Rectal smooth muscle tissue (tissue), 1 donor: ENCODE results near the gene GZMB.
"Not testable (repeated sequence)": the region's sequence is repeated elsewhere in the genome, so short reads cannot be mapped to it uniquely, and the experiment has no call there.

Source experiments
- H3K27ac ChIP-seq: one replicate; pipeline ENCODE4 v1.7.0; 2013; ENCODE audit warnings: low read depth, low read length, inconsistent platforms
- H3K27me3 ChIP-seq: one replicate; pipeline ENCODE4 v1.7.0; 2013; ENCODE audit warnings: low read length; ENCODE audit not compliant: control insufficient read depth, insufficient read depth
- H3K36me3 ChIP-seq: one replicate; pipeline ENCODE4 v1.7.0; 2013; ENCODE audit warnings: low read length; ENCODE audit not compliant: control insufficient read depth, insufficient read depth
- H3K4me1 ChIP-seq: one replicate; pipeline ENCODE4 v1.7.0; 2013; ENCODE audit warnings: low read length; ENCODE audit not compliant: control insufficient read depth, insufficient read depth
- H3K4me3 ChIP-seq: one replicate; pipeline ENCODE4 v1.7.0; 2013; ENCODE audit warnings: low read length
- H3K9ac ChIP-seq: one replicate; pipeline ENCODE4 v1.7.0; 2013; ENCODE audit warnings: low read length

Gene GZMB

GRCh38 chr14:24629521-24629920 lies 4.5 kb downstream of the GZMB start:
- Histone ChIP-seq H3K27ac (no peak overlapping the region), H3K36me3 (no peaks in the 10 kb centered on the region), H3K4me1 (no peaks in the 10 kb centered on the region), H3K9ac (no peak overlapping the region), H3K4me3 (no peak overlapping the region), H3K27me3 (no peaks in the 10 kb centered on the region)

- no peaks in the 10 kb centered on the region for H3K4me1 ChIP-seq
- no peak overlapping the region for H3K9ac ChIP-seq
- no peak overlapping the region for H3K4me3 ChIP-seq
- H3K36me3 ChIP-seq = no peaks in the 10 kb centered on the region
- H3K27me3 ChIP-seq = no peaks in the 10 kb centered on the region
- no peak overlapping the region for H3K27ac ChIP-seq
Observed at GRCh38 chr14:24613747-24614146, 20.2 kb downstream of the GZMB start.

- Histone ChIP-seq H3K4me1 (no peaks in the 10 kb centered on the region), H3K4me3 (no peak overlapping the region), H3K27ac (no peak overlapping the region), H3K27me3 (no peaks in the 10 kb centered on the region), H3K9ac (no peak overlapping the region), H3K36me3 (no peaks in the 10 kb centered on the region)
Observed at GRCh38 chr14:24613241-24613640, 20.7 kb downstream of the GZMB start.

GRCh38 chr14:24612196-24612595 lies 21.8 kb downstream of the GZMB start:
- Histone ChIP-seq H3K27ac (no peak overlapping the region), H3K9ac (no peak overlapping the region), H3K27me3 (no peaks in the 10 kb centered on the region), H3K4me3 (no peak overlapping the region), H3K36me3 (no peaks in the 10 kb centered on the region), H3K4me1 (no peaks in the 10 kb centered on the region)

GRCh38 chr14:24609655-24610344 lies 24.2 kb downstream of the GZMB start, which contains the start of gene GZMH:
Gene GZMH, minus strand, starts transcription at chr14:24609685. Its CDS starts 72 bp downstream, at chr14:24609613.
- no peaks in the 10 kb centered on the region for H3K27me3 ChIP-seq
- no peak within 1 kb of the TSS for H3K27ac ChIP-seq
- no peaks in the 10 kb centered on the region for H3K36me3 ChIP-seq
- H3K9ac ChIP-seq = no peak within 1 kb of the TSS
- H3K4me3 ChIP-seq = no peak within 1 kb of the TSS
- H3K4me1 ChIP-seq = no peaks in the 10 kb centered on the region

GRCh38 chr14:24607635-24608514 lies 26.1 kb downstream of the GZMB start:
- Histone ChIP-seq H3K9ac (no peak overlapping the region), H3K27ac (no peak overlapping the region), H3K4me3 (no peak overlapping the region), H3K4me1 (no peaks in the 10 kb centered on the region), H3K27me3 (no peaks in the 10 kb centered on the region), H3K36me3 (no peaks in the 10 kb centered on the region)

- H3K27ac ChIP-seq = no peak overlapping the region
- H3K36me3 ChIP-seq = no peaks in the 10 kb centered on the region
- no peaks in the 10 kb centered on the region for H3K27me3 ChIP-seq
- no peak overlapping the region for H3K9ac ChIP-seq
- H3K4me1 ChIP-seq = no peaks in the 10 kb centered on the region
- no peak overlapping the region for H3K4me3 ChIP-seq
Observed at GRCh38 chr14:24607081-24607480, 26.9 kb downstream of the GZMB start.

GRCh38 chr14:24606297-24606696 lies 27.7 kb downstream of the GZMB start:
- Histone ChIP-seq H3K36me3 (no peaks in the 10 kb centered on the region), H3K4me1 (no peaks in the 10 kb centered on the region), H3K9ac (no peak overlapping the region), H3K27ac (no peak overlapping the region), H3K4me3 (no peak overlapping the region), H3K27me3 (no peaks in the 10 kb centered on the region)

- Histone ChIP-seq H3K9ac (no peak overlapping the region), H3K4me1 (no peaks in the 10 kb centered on the region), H3K27me3 (no peaks in the 10 kb centered on the region), H3K27ac (no peak overlapping the region), H3K36me3 (no peaks in the 10 kb centered on the region), H3K4me3 (no peak overlapping the region)
Observed at GRCh38 chr14:24605435-24606190, 28.4 kb downstream of the GZMB start.

GRCh38 chr14:24597403-24597802 lies 36.6 kb downstream of the GZMB start:
- Histone ChIP-seq H3K27me3 (no peaks in the 10 kb centered on the region), H3K4me3 (no peak overlapping the region)

GRCh38 chr14:24595073-24595808 lies 38.7 kb downstream of the GZMB start:
- no peaks in the 10 kb centered on the region for H3K36me3 ChIP-seq
- no peak overlapping the region for H3K4me3 ChIP-seq
- H3K27me3 ChIP-seq = no peaks in the 10 kb centered on the region
- H3K27ac ChIP-seq = no peak overlapping the region
- H3K9ac ChIP-seq = no peak overlapping the region
- H3K4me1 ChIP-seq = no peaks in the 10 kb centered on the region

More at GRCh38 chr14:24597403-24597802, 36.6 kb downstream of the GZMB start:
- Histone ChIP-seq H3K36me3 (no peaks in the 10 kb centered on the region), H3K9ac (no peak overlapping the region), H3K27ac (no peak overlapping the region), H3K4me1 (no peaks in the 10 kb centered on the region)

- not testable (repeated sequence) for H3K27me3 ChIP-seq, H3K4me1 ChIP-seq, H3K4me3 ChIP-seq, H3K9ac ChIP-seq, H3K36me3 ChIP-seq, H3K27ac ChIP-seq
Observed at GRCh38 chr14:24591004-24591403, 43.0 kb downstream of the GZMB start.
